ENCODE measurements around the gene NELFA.
"Not testable (repeated sequence)": the region's sequence is repeated elsewhere in the genome, so short reads cannot be mapped to it uniquely, and the experiment has no call there.

NELFA gene

GRCh38 chr4:1993718-1994516, 14.9 kb downstream of the NELFA start:
- not testable (repeated sequence) for DNase-seq

DNA sequence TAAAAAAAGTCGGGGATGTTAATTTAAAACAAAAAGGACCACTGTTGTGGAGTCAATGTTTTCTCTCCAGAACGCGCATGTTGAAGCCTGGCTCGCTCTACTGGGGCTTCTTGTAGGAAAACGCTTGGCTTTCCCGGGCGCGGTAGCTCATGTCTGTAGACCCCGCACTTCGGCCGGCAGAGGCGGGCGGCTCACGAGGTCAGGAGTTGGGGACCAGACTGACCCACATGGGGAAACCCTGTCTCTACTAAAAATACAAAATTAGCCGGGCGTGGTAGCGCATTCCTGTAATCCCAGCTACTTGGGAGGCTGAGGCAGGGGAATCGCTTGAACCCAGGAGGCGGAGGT, 15.6 kb downstream of the NELFA start:
- DNase-seq, result no peak

DNA sequence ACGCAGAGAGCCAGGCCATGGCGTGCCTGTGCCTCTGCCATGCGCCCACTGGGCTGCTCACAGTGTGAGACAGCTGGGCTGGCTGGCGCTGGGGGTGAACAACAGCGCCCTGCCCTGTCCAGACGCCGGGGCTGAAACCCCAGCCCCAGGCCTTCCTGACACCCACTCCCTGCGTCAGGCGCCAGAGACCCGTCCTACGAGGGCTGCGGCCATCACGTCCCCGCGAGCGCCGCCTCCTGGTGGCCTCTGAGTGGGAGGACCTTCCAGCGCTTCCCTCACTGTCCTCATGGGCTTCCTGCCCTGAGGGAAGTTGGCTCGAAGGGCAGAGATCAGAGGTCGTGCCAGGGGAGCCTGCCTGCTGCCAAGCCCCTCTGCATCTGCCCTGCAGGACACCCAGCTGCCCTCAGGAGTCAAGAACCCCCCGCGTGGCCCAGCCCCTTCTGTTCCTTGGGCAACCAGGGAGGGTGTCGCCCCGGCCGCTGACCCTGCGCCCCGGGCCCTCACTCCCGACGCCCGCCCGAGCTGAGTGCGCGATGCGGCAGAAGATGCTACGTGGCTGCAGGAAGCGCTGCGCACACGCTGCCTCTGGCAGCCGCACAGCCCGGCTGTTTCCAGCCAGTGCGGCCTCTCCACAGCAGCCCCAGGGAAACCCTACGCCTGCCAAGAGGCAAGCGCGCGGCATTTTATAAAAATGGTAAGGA, 16.2 kb downstream of the NELFA start:
- peak; percentile 9 to 15 for DNase-seq

DNA sequence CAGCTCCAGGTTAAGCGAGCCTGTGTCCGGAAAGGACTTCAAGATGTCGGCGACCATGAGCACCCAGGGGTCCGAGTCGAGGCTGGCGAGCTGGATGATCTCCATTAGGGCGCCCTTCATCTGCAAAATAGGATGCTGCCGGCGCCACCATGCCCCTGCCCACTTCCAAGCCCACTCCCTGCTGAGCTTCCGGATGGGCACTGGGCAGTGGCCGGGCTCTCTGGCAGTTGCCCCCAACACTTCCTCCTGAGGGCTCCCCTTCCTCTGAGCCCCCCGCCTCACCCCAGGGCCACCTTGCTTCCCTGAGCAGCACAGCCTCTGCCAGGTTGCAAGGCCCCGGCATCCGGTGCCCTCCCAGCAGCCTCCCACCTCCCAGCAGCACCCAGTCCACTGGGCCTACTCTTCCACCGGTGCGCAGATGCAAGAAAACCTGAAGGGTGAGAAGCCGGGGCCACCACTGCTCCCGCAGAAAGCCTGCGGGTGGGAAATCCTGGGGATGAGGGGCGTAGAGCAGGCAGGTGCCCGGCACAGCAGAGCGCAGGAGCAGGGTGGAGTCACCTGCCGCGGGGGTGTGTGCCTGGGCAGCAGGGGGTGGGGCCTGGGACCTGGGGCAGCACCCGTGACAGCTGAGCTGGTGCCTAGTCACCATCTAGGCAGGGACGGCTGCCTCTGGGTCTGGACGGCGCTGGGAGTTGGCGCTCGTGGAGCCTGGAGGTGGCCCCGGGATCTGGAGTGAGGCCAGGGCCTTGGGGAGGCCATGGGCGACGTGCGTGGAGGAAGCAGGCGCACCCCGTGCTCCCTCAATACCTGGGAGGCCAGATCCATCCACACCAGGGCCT, 17.0 kb downstream of the NELFA start:
- DNase-seq, result no peak

- no peak for DNase-seq
Measured at GRCh38 chr4:1991087-1991486, 17.7 kb downstream of the NELFA start.

DNA sequence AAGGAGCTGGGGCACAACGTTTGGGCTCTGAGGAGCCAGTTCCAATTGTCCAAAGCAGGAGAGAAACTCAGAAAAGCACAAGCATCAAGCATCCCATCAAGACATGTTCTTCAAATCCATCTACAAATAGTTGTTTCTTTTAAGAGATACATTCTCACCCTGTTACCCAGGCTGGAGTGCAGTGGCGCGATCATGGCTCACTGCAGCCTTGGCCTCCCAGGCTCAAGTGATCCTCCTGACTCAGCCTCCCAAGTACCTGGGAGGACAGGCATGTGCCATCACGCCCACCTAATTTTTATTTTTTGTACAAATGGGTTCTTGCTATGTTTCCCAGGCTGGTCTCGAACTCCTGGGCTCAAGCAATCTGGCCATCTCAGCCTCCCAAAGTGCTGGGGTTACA, 18.1 kb downstream of the NELFA start:
- no peak for DNase-seq

GRCh38 chr4:1990348-1990645, 18.5 kb downstream of the NELFA start:
- no peak for DNase-seq

GRCh38 chr4:1989533-1990347, 19.0 kb downstream of the NELFA start:
- DNase-seq, result no peak

- no peak for DNase-seq
Measured at GRCh38 chr4:1988327-1988724, 20.4 kb downstream of the NELFA start.

DNA sequence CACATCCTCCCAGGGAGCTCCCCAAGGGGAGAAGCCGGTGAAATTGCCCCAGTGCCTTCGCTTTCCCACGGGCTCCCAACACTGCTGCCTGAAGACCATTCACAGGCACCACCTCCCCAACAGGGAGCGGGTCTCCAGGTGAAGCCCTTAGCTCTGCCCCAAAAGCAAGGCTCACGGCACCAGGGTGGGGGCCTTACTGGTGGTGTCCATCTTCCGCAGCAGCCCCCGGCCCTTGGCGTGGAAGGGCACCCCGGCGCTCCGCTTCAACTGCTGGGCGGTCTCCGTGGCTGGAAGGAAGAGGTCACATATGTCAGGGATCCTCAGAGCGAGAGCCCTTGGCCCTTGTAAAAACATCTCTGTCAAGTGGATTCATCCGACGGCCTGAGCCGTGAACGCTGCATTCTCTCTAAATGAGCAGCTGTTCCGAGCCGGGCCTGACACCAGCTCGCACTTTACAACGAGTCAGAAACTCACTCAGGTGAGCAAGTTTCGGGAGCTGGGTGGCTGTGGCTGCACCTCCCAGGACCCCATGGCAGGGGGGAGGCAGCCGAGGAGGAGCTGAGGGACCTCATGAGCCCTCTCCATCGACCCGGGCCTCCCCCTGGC, 20.9 kb downstream of the NELFA start:
- DNase-seq, result no peak

DNA sequence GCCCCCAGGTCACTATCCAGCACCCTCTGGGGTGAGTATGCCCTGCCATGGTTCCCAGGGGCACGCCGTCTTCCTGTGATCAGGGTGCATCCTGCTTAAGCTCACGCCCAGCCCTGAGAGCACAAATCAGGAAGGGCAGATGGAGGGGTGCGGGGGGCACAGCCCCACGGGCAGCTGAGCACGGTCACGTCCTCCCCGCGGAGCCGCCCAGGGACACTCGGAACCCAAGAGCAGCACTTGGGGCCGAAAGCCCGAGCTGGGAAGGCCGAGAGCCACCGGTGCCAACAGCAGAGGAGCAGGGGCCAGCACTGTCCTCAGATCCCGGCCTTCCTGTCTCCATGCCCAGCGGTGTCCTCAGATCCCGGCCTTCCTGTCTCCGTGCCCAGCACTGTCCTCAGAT, 21.5 kb downstream of the NELFA start:
- DNase-seq, result no peak

- DNase-seq, result no peak
Measured at GRCh38 chr4:1986578-1987210, 22.1 kb downstream of the NELFA start.

- no peak for DNase-seq
Measured at GRCh38 chr4:1985780-1986577, 22.8 kb downstream of the NELFA start.

- no peak for DNase-seq
Measured at GRCh38 chr4:1985294-1985693, 23.5 kb downstream of the NELFA start.

GRCh38 chr4:1984406-1985191, 24.2 kb downstream of the NELFA start:
- no peak for DNase-seq

DNA sequence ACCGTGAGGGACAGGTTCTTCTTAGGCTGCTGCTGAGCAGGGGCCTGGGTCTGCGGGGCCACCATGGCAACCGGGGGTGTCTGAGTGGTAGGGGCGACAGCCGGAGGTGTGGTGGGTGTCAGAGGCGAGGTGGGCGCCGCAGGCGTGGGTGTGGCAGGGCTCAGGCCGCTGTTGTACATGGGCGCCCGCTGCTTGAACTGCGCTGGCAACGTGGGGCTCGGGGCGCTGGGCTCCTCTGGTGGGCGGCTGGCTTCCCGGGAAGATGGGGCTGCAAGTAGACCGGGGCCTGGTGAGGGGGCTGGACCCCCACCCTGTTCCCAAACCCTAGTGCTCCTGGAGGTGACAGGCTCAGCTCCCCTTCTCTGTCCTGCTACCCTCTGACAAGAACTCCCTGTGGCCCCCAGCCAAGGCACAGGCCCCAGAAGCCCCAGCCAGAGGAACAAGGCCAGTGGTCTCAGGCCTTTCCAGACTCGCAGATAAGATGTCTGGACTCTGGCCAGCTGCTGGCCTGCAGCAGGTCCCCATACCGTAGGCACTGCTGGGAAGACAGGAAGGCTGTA, 24.8 kb downstream of the NELFA start:
- DNase-seq, result no peak

GRCh38 chr4:1983053-1983845, 25.5 kb downstream of the NELFA start:
- DNase-seq, result no peak

- DNase-seq, result no peak
Measured at GRCh38 chr4:1982124-1983052, 26.4 kb downstream of the NELFA start.
